ENCODE results near the gene ATP8B4.

Gene ATP8B4

GRCh38 chr15:49865925-49866757 is 252.9 kb downstream of the ATP8B4 start:
- Histone ChIP-seq H3K36me3 (ENCODE audit: insufficient read depth, low read length) (no peaks in the 10 kb centered on the region), H3K27ac (ENCODE audit: low read depth, low read length) (no peak overlapping the region), H3K4me1 (ENCODE audit: insufficient read depth, low read length) (no peaks in the 10 kb centered on the region), H3K9ac (ENCODE audit: low read depth, low read length) (no peak overlapping the region), H3K9me3 (ENCODE audit: insufficient read depth, low read depth, low read length) (no peaks in the 10 kb centered on the region), H3K4me3 (ENCODE audit: low read length) (no peak overlapping the region), H3K27me3 (ENCODE audit: insufficient read depth, low read length) (no peaks in the 10 kb centered on the region)
- WGBS, result 95% methylated on average over 10 of the region's 10 CpGs

GRCh38 chr15:49864251-49864650 is 254.8 kb downstream of the ATP8B4 start:
- no peaks in the 10 kb centered on the region for H3K36me3 ChIP-seq (ENCODE audit: insufficient read depth, low read length)
- no peaks in the 10 kb centered on the region for H3K9me3 ChIP-seq (ENCODE audit: insufficient read depth, low read depth, low read length)
- H3K4me3 ChIP-seq (ENCODE audit: low read length), result no peak overlapping the region
- WGBS, result 100% methylated on average over 2 of the region's 2 CpGs
- no peaks in the 10 kb centered on the region for H3K4me1 ChIP-seq (ENCODE audit: insufficient read depth, low read length)
- H3K27me3 ChIP-seq (ENCODE audit: insufficient read depth, low read length), result no peaks in the 10 kb centered on the region
- no peak overlapping the region for H3K9ac ChIP-seq (ENCODE audit: low read depth, low read length)
- no peak overlapping the region for H3K27ac ChIP-seq (ENCODE audit: low read depth, low read length)

GRCh38 chr15:49863431-49864224 is 255.4 kb downstream of the ATP8B4 start:
- H3K4me1 ChIP-seq (ENCODE audit: insufficient read depth, low read length), result no peaks in the 10 kb centered on the region
- WGBS, result 89% methylated on average over 3 of the region's 3 CpGs

GRCh38 chr15:49860101-49860500 is 258.9 kb downstream of the ATP8B4 start:
- H3K27ac ChIP-seq (ENCODE audit: low read depth, low read length), result no peak overlapping the region
- WGBS, result 95% methylated on average over 8 of the region's 8 CpGs
- H3K4me1 ChIP-seq (ENCODE audit: insufficient read depth, low read length), result no peaks in the 10 kb centered on the region
- H3K36me3 ChIP-seq (ENCODE audit: insufficient read depth, low read length), result no peaks in the 10 kb centered on the region
- H3K4me3 ChIP-seq (ENCODE audit: low read length), result no peak overlapping the region
- no peaks in the 10 kb centered on the region for H3K9me3 ChIP-seq (ENCODE audit: insufficient read depth, low read depth, low read length)
- H3K27me3 ChIP-seq (ENCODE audit: insufficient read depth, low read length), result no peaks in the 10 kb centered on the region
- no peak overlapping the region for H3K9ac ChIP-seq (ENCODE audit: low read depth, low read length)

More at GRCh38 chr15:49863431-49864224, 255.4 kb downstream of the ATP8B4 start:
- H3K36me3 ChIP-seq (ENCODE audit: insufficient read depth, low read length), result no peaks in the 10 kb centered on the region
- no peak overlapping the region for H3K4me3 ChIP-seq (ENCODE audit: low read length)
- H3K9me3 ChIP-seq (ENCODE audit: insufficient read depth, low read depth, low read length), result no peaks in the 10 kb centered on the region
- no peak overlapping the region for H3K27ac ChIP-seq (ENCODE audit: low read depth, low read length)
- no peak overlapping the region for H3K9ac ChIP-seq (ENCODE audit: low read depth, low read length)
- no peaks in the 10 kb centered on the region for H3K27me3 ChIP-seq (ENCODE audit: insufficient read depth, low read length)

- H3K9ac ChIP-seq (ENCODE audit: low read depth, low read length), result no peak overlapping the region
- H3K9me3 ChIP-seq (ENCODE audit: insufficient read depth, low read depth, low read length), result no peaks in the 10 kb centered on the region
- H3K27ac ChIP-seq (ENCODE audit: low read depth, low read length), result no peak overlapping the region
- no peak overlapping the region for H3K4me3 ChIP-seq (ENCODE audit: low read length)
- H3K27me3 ChIP-seq (ENCODE audit: insufficient read depth, low read length), result no peaks in the 10 kb centered on the region
- no peaks in the 10 kb centered on the region for H3K4me1 ChIP-seq (ENCODE audit: insufficient read depth, low read length)
- H3K36me3 ChIP-seq (ENCODE audit: insufficient read depth, low read length), result no peaks in the 10 kb centered on the region
- WGBS, result 100% methylated on average over 3 of the region's 4 CpGs
Observed at GRCh38 chr15:49857496-49858475, 261.2 kb downstream of the ATP8B4 start.

GRCh38 chr15:49855917-49856637 is 263.0 kb downstream of the ATP8B4 start:
- H3K36me3 ChIP-seq (ENCODE audit: insufficient read depth, low read length), result no peaks in the 10 kb centered on the region
- no peak overlapping the region for H3K27ac ChIP-seq (ENCODE audit: low read depth, low read length)
- no peak overlapping the region for H3K9ac ChIP-seq (ENCODE audit: low read depth, low read length)
- no peaks in the 10 kb centered on the region for H3K4me1 ChIP-seq (ENCODE audit: insufficient read depth, low read length)
- WGBS, result 87% methylated on average over 3 of the region's 4 CpGs
- no peaks in the 10 kb centered on the region for H3K27me3 ChIP-seq (ENCODE audit: insufficient read depth, low read length)
- H3K4me3 ChIP-seq (ENCODE audit: low read length), result no peak overlapping the region
- 0 out of 2 replicates have a peak, but pooled peaks cover 3% of the 10 kb centered on the region for H3K9me3 ChIP-seq (ENCODE audit: insufficient read depth, low read depth, low read length)

GRCh38 chr15:49852756-49853155 is 266.3 kb downstream of the ATP8B4 start:
- Histone ChIP-seq H3K27me3 (ENCODE audit: insufficient read depth, low read length) (no peaks in the 10 kb centered on the region), H3K4me3 (ENCODE audit: low read length) (no peak overlapping the region), H3K27ac (ENCODE audit: low read depth, low read length) (no peak overlapping the region), H3K4me1 (ENCODE audit: insufficient read depth, low read length) (no peaks in the 10 kb centered on the region), H3K9me3 (ENCODE audit: insufficient read depth, low read depth, low read length) (0 out of 2 replicates have a peak, but pooled peaks cover 3% of the 10 kb centered on the region), H3K9ac (ENCODE audit: low read depth, low read length) (no peak overlapping the region), H3K36me3 (ENCODE audit: insufficient read depth, low read length) (no peaks in the 10 kb centered on the region)
- 88% methylated on average over 2 of the region's 2 CpGs for WGBS

GRCh38 chr15:49848807-49849206 is 270.2 kb downstream of the ATP8B4 start:
- Histone ChIP-seq H3K27me3 (ENCODE audit: insufficient read depth, low read length) (no peaks in the 10 kb centered on the region), H3K9ac (ENCODE audit: low read depth, low read length) (no peak overlapping the region), H3K27ac (ENCODE audit: low read depth, low read length) (no peak overlapping the region), H3K36me3 (ENCODE audit: insufficient read depth, low read length) (no peaks in the 10 kb centered on the region), H3K4me1 (ENCODE audit: insufficient read depth, low read length) (no peaks in the 10 kb centered on the region), H3K4me3 (ENCODE audit: low read length) (no peak overlapping the region), H3K9me3 (ENCODE audit: insufficient read depth, low read depth, low read length) (0 out of 2 replicates have a peak, but pooled peaks cover 3% of the 10 kb centered on the region)
- 92% methylated on average over 2 of the region's 2 CpGs for WGBS

GRCh38 chr15:49848282-49848724 is 270.7 kb downstream of the ATP8B4 start:
- Histone ChIP-seq H3K4me1 (ENCODE audit: insufficient read depth, low read length) (no peaks in the 10 kb centered on the region), H3K4me3 (ENCODE audit: low read length) (no peak overlapping the region), H3K27me3 (ENCODE audit: insufficient read depth, low read length) (no peaks in the 10 kb centered on the region), H3K9ac (ENCODE audit: low read depth, low read length) (no peak overlapping the region), H3K36me3 (ENCODE audit: insufficient read depth, low read length) (no peaks in the 10 kb centered on the region), H3K27ac (ENCODE audit: low read depth, low read length) (no peak overlapping the region), H3K9me3 (ENCODE audit: insufficient read depth, low read depth, low read length) (0 out of 2 replicates have a peak, but pooled peaks cover 3% of the 10 kb centered on the region)
- WGBS, result 89% methylated on average over 2 of the region's 2 CpGs

All from HUES64 (cell line).